HG02852 (cell line): ENCODE measurements around the gene TRANK1.
"Not testable (repeated sequence)": the region's sequence is repeated elsewhere in the genome, so short reads cannot be mapped to it uniquely, and the experiment has no call there.

Experiments used
- ATAC-seq: cut with Tn5 transposase; IDR thresholded peaks from one replicate; pipeline ENCODE4 v1.9.1; 2021; ENCODE audit warnings: mild to moderate bottlenecking, moderate library complexity; ENCODE audit not compliant: unreplicated experiment

The TRANK1 gene

GRCh38 chr3:36923523-36923943, 21.3 kb downstream of the TRANK1 start:
- ATAC-seq, result no peak

GRCh38 chr3:36920884-36921567, 23.8 kb downstream of the TRANK1 start:
- no peak for ATAC-seq

GRCh38 chr3:36919439-36920160, 25.3 kb downstream of the TRANK1 start:
- ATAC-seq, result no peak

- ATAC-seq, result peak; percentile 91
Observed at GRCh38 chr3:36918050-36918449, 26.8 kb downstream of the TRANK1 start.

GRCh38 chr3:36911990-36912804, 32.7 kb downstream of the TRANK1 start:
- ATAC-seq, result peak; percentile 94

GRCh38 chr3:36909666-36910065, 35.2 kb downstream of the TRANK1 start:
- ATAC-seq, result no peak

- ATAC-seq, result no peak
Observed at GRCh38 chr3:36909181-36909580, 35.7 kb downstream of the TRANK1 start.

DNA sequence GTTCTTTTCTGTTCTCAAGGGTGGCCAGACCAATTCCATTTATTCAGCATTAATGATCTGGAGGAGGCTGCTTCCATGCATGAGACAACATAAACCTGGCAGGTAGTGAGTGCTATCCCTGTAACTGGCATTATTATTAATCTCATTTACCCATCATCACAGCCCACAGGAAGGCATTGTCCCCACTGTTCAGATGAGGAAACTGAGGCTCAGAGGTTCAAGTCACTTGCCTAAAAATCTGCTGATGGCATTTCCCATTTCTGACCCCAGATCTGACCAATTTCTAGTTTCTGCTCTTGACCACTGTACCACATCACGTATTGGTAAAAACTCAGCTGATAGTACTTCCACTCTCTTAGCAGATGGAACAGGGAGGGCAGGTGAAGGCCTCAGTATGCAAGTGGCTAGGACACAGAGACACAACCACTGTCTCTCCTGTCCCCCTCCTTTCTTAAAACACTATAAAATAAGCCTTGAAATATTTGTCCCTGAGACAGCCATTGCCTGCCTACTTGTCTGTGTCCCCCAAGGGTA, 36.1 kb downstream of the TRANK1 start:
- no peak for ATAC-seq

- no peak for ATAC-seq
Observed at GRCh38 chr3:36907911-36908646, 36.8 kb downstream of the TRANK1 start.

GRCh38 chr3:36906504-36907149, 38.2 kb downstream of the TRANK1 start:
- no peak for ATAC-seq

GRCh38 chr3:36905545-36905944, 39.3 kb downstream of the TRANK1 start:
- ATAC-seq, result no peak

GRCh38 chr3:36904641-36905040, 40.2 kb downstream of the TRANK1 start:
- no peak for ATAC-seq

DNA sequence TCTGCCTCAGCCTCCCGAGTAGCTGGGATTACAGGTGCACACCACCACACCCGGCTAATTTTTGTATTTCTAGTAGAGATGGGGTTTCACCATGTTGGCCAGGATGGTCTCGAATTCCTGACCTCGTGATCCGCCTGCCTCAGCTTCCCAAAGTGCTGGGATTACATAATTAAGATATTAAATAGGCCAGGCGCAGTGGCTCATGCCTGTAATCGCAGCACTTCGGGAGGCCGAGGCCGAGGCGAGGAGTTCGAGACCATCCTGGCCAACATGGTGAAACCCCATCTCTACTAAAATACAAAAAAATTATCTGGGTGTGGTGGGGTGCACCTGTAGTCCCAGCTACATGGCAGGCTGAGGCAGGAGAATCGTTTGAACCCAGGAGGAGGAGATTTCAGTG, 40.8 kb downstream of the TRANK1 start:
- not testable (repeated sequence) for ATAC-seq

DNA sequence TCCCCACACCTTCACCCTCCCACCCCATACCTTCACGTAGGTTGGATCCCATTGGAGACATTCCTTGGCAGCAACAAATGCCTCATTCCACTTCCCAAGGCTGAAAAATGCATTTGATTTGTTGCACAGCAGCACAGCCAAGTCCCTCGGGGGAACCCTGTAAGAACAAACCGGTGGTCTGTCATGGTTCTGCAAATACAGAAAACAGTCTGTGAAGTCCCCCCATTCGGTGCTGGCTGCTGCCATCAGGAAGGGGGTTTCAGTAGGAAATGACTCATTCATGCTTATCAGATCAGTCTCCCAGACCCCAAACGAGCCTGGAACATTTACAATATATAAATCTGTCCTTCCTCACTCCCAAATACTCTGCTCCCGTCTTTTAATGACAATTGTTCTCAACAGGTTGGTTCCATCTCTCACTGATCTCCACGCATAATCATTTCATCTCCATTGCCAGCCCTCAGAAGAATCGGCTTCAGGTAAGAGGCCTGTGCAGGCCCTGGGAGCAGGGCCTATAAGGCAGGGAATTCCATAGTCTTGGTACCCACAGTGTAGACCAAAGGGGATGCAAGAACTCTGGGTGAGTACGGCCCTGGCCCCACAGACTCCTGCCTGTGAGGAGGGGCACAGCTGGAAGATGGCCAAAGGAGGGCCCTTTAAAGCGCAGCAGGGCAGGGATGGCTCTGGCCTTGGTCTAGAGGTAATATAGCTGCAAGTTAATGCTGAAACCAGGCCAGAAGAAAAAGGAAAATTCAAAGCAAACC, 41.6 kb downstream of the TRANK1 start:
- no peak for ATAC-seq

GRCh38 chr3:36901588-36901987, 43.3 kb downstream of the TRANK1 start:
- ATAC-seq, result no peak

- no peak for ATAC-seq
Observed at GRCh38 chr3:36900474-36901443, 44.1 kb downstream of the TRANK1 start.

DNA sequence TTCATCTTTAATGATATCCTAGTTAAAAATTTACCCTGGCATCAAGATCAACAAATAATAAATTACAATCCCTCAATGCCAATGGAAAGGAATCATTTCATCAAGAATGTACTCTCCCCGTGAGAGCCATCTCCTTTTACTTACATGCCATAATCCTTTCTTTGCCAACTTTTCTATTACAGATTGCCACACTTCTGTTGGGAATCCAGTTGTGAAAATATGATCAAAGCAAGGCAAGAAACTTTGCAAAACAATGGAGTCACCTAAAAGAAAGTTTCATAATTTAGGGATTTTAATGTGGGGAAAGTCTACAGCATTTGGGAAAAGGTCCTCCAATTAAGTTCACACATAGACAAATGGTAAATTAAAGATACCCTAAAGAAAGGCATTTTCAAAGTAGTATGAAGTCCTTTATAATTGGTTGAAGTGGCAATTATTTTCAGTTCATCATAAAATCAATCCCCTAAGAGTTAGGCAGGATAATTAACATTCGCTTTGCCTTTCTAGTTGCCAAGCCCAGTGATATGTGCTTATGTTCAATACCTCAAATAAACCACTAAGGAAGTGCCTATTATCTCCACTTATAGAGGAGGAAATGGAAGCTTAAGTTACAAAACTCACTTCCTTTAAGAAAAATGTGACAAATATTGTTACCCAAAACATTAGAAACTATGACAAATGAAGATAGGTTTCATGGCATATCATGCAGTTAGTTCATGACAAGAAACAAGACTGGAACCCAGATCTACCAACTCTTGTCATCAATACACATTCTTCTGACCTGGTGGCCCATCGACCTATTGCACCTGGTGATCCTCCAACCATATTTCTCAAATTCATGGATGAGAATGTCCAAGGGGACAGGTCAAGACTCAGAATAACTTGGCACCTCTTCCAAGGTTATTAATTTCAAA, 49.1 kb downstream of the TRANK1 start:
- no peak for ATAC-seq
